Measurements from ENCODE around the gene GPR137C.

GPR137C gene

GRCh38 chr14:52683985-52684520 is 131.4 kb downstream of the GPR137C start:
- no peak for DNase-seq

GRCh38 chr14:52686176-52686575 is 133.5 kb downstream of the GPR137C start:
- no peak for DNase-seq

Measured in inflammatory macrophage (primary cell).